NCI-H187 (cell line): ENCODE data around the gene ANXA2.
"Not testable (repeated sequence)": the region's sequence is repeated elsewhere in the genome, so short reads cannot be mapped to it uniquely, and the experiment has no call there.

ENCODE experiments used
- DNase-seq, 2 experiments: peaks; one replicate each; lab custom pipeline; 2025; lab: John Stamatoyannopoulos, UW

ANXA2 gene

DNA sequence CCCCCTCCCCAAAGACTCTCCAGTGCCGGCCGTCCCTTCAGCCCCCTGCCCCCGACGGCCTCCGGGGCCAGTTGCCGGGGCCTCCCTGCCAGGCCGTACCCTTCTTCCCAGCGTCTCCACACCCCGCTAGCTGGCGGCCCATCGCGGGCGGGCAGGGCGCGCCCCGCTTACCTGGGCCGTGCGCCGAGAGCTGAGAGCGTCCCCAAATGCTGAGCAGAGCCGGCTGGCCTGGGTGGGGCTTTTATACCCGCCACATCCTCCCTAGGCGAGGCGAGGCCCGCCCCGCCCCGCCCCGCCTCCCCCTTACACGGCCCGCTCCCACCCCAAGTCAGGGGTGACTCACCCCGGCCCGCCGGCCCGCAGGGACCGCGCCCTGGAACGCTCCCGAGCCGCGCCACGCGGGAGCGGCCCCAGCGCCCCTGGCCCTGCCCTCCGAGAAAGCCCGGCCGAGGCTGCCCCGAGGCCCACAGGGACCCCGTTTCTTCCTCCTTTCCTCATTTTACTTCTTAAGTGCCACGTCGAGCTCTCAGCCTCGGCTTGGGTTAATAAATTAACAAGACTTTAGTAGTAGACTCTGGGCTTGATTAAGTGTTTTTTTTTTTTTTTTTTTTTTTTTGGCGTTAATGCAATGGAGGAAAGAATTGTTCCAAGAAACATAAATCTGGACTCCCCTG lies at the start of gene ANXA2:
TSS of gene ANXA2 (minus strand) at position 215 of the 674 bp plus-strand sequence. CDS start 11,911 bp downstream, outside the sequence.
- no peak for DNase-seq

DNA sequence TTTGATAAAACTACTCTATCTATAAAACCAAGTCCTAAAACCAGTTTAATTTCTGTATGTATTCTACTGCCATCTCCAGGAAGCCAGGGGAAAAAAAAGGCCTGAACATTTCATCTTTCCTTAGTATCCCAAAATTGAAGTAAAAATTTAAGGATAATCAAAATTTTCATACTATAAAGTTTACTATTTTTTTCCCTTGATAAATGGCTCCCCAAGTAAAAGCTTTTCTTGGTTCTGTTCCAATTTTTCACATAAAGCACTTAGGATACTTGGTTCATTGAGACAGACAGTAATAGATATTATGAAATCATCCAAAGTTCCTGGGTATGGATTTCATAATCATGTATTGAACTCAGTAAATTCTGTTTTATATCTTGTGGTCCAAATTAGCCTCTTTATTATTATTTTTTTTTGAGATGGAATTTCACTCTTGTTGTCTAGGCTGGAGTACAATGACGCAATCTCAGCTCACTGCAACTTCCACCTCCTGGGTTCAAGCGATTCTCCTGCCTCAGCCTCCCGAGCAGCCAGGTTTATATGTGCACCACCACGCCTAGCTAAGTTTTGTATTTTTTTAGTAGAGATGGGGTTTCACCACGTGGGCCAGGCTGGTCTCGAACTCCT lies 46.6 kb upstream of the ANXA2 start:
- DNase-seq = no peak

DNA sequence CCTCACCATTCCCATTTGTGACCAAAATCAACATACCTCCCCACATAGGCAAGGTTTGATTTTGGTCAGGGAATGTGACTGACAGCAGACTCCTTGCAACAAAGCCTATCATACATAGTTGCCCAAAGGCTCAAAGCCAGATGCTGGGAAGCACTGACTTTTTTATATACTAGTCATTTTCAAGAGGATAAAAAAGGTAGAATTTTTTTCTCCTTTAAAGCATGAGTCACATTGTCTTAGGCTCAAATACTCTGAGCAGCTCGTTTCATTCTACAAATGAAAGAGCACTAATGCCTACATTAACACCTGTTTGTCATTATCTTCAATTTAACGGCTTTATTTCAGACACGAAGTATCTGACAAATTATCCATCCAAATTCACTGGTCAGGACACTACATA lies 45.0 kb upstream of the ANXA2 start:
- no peak for DNase-seq

DNA sequence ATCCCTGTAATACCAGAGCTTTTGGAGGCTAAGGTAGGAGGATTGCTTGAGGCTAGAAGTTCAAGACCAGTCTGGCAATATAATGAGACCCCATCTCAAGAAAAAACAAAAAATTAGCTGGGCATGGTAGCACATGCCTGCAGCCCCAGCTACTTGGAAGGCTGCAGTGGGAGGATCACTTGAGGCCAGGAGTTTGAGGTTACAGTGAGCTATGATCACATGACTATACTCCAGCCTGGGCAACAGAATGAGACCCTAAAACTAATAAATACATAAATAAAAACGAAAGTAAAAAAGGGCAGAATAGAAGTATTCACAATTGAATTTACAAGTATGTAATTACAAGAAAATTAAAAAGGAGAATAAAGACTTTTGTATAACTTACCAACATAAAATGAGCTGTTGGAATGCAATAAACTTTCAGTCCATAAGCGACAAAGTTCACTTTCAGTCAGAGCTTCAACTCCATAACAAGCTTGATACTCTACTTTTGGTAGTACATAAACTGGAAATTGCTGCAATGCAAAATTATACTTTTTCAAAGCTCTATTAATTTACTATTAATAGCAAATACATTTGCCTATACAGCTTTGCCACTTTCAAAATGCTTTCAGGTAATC lies 44.4 kb upstream of the ANXA2 start:
- no peak for DNase-seq

DNA sequence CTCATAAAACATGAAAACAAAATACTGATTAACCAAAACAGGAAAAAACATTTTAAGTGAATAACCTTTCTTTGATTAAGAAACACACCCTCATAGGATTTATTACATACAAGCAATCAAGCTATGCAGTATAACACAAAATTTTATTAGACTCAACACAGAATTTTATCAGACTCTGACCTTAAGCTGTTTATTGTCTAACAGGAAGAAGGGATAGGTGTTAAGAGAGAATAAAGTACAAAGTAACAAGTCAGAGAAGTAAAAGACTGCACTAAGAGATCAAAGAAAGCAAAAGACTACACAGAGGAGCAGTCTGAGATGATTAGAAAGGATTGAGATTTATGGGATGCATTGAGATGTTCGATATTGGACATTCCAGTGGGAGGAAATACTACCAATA lies 43.5 kb upstream of the ANXA2 start:
- no peak for DNase-seq

DNA sequence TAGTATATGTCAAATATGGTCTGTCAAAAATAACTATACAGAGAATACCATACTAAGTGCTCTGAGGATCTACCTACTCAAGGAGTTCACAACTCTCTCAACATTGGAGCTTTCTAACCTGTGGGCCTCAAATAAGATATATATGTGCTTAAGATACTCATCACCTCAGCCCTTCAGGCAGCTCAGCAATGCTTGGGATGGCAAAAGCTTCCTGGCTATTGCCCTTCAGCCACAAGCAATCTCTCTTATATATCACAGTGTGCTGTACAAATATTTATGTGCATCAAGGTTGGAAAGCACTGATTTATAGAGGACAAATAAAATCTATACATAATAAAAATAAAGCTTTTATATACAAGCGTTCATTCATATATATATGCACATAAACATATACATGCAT lies 40.9 kb upstream of the ANXA2 start:
- no peak for DNase-seq

DNA sequence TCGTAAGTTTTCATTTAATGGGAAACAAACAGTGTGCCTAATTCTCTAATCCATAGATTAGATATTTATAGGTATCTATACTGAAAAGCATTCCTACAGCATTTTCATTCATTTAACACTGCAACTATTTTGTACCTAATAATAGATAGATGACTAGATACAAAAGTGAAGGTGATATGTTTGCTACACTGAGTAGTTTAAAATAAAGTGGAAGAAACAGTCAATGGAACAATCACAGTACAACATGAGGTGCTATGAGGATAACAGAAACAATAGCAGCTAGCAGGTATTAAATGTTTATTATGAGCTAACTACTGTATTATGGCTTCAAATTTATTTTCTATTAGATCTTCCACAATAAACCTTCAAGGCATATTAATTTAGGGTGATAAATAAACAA lies 31.1 kb upstream of the ANXA2 start:
- no peak for DNase-seq

DNA sequence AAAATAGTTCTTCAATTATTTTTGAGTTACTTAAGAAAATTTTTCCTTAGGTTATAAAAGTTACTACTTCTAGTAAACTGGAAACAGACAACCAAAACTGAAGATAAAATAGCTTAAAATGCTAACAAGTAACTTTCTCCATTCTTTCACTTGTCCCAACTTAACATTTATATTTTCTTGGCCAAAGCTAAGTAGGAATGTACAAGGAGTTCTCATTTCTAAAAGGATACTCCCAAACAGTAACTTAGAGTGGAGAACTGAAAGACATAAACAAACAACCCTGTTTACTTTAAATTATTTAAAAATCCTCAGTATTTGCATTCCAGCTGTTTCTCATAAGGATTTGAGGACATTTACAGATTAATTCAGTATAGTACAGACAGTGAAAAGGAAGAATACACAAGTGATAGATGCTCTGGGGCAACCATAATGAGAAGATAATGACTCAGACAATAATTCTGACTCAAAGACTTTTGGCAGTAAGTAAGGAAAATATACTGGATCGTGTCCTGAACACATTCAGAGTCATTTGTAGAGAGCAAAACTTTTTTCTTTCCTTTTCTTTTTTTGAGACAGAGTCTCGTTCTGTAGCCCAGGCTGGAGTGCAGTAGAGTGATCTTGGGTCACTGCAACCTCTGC lies 29.2 kb upstream of the ANXA2 start:
- DNase-seq = no peak

DNA sequence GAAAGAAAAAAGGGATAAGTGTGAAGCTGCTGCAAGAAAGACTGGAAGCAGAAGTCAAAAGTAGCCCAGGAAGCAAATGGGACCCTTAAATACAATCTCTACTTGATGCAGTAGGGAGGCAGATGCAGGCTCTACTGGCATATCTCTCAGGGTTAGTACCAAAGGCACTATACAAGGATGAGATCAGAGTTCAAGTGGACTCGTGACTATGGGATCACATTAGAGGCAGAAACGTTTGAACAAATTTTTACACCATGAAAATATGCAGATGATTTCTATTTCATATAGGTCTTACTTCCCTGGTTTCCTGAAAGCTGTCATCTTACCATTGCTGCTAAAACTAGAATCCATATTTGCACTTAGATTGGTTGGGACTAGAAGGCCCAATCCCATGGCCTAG lies 27.7 kb upstream of the ANXA2 start:
- DNase-seq = no peak

DNA sequence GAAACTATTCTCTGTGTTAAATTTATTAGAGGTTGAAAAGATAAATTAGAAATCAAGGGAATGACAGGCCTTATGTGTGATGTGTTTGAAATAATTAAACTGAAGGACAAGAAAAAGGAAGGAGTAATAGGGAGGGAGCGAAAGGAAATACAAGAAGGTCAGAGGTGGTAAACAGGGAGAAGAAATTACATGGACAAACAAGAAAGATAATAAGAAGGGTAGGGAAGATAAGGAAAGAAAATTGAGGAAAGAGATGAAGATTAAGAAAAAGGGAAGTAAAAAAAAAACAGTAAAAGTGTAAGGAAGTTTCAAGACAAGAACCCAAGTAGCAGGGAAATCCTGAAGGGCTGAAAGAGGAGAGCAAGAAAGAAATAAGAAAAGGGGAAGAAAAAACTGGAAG lies 26.2 kb upstream of the ANXA2 start:
- no peak for DNase-seq

DNA sequence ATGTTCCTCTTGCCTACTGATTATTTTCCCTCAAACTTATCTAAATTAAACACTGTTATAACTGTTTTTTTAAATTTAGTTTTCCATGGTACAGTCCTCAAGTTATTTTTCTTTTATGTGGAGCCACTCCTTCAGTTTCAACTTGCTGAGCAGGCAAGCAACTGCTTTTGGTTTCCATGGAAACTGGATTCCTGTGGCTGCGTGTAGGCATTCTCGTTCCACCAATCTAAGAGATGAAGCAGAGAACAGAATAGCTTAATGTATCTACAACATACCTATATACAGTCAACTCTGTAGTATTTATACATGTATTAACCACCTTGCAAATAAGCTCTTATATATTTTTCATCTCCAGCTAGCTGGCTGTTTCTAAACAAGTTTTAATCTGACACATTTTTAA lies 25.8 kb upstream of the ANXA2 start:
- DNase-seq = no peak

DNA sequence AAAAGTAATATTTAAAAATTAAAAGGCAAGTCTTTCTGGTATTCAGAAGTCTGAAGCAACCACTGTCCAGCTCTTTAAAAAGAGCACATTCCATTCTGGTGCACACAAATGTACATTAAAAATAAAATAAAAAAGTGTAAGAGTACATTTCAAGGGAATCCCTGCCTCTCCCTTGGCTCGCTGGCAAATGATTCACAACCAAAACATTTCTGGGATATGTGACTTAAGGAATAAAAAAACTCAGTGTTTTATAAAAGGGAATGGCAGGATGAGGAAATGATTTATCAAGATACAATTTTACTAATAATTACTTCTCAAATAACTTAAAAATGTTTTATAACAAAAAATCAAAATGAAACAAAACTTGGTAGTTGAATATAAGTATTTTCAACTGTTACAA lies 23.8 kb upstream of the ANXA2 start:
- no peak for DNase-seq

DNA sequence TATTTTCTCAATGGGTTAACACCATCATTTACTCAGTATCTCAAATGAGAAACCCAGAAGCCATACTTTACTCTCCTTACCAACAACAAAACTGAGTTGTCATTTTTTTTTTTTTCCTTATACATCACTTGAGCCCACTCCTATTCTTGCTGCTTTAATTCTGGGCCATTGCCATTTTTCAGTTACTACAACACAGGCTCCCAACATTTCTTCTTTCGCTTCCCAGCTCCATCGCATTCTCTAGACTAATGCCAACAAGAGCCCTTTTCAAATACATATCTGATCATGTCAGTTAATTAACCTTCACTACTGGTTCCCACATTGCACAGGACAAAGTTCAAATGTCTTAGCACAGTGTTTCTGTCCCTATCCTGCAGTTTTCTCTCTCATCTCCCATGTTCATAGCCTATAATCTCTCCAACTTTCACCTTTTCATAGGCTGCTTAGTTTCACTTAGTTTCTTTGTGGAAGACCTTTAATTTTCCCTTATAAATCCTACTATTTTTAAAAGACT lies 22.5 kb upstream of the ANXA2 start:
- no peak for DNase-seq

DNA sequence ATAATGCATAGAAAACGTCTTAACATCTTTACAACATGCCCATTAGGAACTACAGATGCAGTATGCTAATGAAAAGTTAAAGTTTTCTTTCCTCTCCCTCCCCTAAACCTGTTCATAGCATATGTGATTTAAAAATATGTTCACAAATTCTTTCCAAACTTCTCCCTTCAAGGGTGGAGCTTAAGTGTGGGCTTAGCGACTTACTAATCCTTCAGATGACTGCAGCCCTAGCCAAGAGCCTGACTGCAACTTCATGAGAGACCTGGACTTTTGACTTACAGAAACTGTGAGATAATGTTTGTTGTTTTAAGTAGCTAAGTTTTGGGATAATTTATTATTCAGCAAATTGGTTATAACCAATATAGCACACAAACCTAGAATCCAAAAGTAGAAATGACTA lies 22.0 kb upstream of the ANXA2 start:
- DNase-seq = no peak

DNA sequence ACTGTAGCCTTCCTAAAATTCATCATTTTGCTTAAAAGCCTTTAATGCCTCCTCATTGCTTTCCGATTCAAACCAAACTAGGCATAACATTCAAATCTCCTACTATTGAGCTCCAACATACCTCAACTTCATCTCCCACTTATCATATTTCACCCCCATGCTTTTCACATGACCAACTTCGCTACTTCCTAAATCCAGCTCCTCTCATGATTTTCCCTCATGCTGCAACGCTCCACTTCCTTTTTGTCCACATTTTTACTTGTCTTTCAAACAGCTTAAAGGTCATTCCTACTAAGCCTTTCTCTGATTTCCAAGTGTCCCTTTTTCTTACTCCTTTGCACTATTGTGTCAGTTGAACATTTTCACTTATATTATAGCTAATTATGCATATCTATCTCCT lies 20.3 kb upstream of the ANXA2 start:
- DNase-seq = no peak

DNA sequence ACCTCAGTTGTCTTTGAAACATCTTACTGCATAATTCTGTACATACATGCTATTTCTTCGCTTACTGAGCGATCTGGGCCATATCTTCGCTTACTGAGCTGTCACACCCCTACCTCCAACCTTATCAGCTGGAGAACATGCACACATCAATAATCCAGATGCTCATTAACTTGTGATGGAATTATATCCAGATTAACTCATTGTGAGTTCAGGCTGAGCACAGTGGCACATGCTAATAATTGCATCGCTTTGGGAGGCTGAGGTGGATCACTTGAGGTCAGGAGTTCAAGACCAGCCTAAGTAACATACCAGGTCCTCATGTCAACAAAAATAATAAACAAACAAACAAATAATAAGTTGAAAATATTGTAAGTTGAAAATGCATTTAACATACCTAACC lies 19.3 kb upstream of the ANXA2 start:
- DNase-seq = no peak

DNA sequence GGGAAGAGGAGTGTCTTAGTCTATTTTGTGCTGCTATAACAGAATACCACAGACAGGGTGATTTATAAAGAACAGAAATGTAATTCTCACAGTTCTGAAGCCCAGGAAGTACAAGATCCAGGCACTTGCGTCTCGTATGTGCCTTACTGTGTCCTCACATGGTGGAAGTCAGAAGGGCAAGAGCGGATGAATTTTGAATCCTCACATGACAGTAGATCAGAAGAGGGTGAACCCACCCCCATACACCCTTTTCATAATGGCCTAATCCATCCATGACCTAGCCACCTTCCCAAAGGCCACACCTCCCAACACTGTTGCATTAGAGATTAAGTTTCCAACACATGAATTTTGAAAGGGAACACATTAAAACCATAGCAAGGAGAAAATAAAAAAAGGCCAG lies 18.7 kb upstream of the ANXA2 start:
- no peak for DNase-seq

DNA sequence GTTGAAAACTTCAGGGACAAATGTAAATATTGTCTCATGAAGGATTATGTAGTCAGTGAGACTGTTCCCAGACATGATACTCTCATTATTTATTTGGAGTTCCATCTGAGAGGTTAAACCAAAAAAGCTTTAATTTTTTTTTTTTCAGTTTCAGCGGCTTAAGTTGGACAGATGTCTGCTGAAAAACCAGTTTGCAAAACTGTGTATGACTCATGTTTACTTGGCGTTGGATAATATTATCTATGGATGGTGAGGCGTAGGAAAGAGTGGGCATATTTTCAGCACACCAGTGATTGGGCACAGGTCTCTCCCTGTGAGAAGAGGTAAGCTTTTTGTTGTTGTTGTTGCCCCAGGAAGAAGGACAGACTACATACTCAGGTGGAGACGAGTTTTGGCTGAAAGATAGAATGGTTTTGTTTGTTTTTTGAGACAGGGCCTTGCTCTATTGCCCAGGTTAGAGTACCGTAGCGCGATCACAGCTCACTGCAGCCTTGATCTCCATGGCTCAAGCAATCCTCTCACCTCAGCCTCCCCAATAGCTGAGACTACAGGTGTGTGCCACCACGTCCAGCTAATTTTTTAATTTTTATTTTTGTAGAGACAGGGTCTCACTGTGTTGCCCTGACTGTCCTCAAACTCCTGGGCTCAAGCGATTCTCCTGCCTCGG lies 16.4 kb upstream of the ANXA2 start:
- DNase-seq = no peak

DNA sequence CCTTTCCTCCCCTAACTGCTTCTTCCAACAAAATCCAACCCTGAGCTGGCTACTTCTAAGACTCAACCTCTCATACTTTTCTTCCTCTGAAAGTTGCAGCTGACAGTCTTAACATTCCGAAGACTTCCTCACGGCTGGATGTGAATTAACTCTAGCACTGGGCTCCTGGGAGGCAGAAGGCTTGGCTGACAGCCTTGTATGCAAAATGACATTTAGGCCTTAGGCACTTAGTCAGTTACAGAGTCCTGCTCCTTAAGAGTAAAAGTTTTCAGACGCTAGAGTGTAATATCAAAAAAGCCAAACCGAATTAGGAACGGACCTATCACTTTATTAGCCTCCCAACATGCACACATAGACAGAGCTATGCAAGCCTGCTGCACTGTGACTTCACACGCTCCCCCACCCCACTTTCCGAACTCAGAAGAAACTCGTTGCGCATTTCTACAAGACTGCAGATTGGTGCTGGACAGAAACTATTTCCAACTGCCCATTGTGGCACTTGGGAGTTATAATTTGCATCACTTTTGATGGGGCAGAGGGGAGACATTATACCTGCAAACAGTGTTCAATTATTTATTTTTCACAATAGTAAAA lies 15.5 kb upstream of the ANXA2 start:
- no peak for DNase-seq

DNA sequence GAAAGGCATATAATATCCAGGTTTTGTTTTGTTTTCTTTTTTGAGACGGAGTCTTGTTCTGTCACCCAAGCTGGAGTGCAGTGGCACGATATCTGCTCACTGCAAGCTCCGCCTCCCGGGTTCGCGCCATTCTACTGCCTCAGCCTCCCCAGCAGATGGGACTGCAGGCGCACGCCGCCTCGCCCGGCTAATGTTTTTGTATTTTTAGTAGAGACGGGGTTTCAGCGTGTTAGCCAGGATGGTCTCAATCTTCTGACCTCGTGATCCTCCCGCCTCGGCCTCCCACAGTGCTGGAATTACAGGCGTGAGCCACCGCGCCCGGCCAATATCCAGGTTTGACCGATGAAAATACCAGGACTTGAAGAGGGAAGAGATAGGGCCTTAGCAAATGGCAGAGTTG lies 15.0 kb upstream of the ANXA2 start:
- not testable (repeated sequence) for DNase-seq

DNA sequence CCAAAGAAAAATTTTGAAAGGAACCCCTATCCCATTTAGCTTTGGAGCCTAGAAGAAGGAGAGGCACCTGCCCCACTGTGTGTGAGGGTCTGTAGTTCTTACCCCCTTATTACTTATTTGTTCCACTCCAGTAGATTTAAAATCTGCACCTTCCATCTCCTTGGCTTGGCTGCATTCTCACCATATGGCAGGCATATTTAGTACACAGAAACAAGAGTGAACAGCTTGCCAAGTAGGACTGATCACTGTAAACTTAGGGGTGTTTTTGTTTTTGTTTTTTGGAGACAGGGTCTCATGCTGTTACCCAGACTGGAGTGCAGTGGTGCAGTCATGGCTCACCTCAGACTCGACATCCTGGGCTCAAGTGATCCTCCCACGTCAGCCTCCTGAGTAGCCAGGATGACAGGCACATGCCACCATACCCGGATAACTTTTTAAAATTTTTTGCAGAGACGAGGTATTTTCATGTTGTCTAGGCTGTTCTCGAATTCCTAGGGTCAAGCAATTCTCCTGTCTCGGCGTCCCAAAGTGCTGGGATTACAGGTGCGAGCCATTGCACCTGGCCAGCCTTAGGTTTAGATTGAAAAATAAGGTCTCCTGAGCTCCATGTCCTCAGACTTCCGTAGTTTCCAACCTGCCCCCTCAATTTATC lies 14.1 kb upstream of the ANXA2 start:
- no peak for DNase-seq
